Brain microvascular endothelial cell (primary cell): ENCODE measurements around the gene SMAD7.
A peak's percentile ranks its signal among the peaks of the same experiment; 100 is the strongest.
"Not testable (repeated sequence)": the region's sequence is repeated elsewhere in the genome, so short reads cannot be mapped to it uniquely, and the experiment has no call there.

Experiments
- DNase-seq: peaks from one replicate; pipeline ENCODE4 v3.0.0-alpha.2; 2020
- H3K27ac ChIP-seq: fragments of 250-450 bp; sonication (Bioruptor Pico); 2 replicates; pipeline ENCODE4 v1.5.1; 2020; ENCODE audit warnings: mild to moderate bottlenecking, moderate library complexity
- H3K27me3 ChIP-seq: fragments of 250-450 bp; sonication (Bioruptor Pico); replicated peaks from 2 replicates; pipeline ENCODE4 v1.5.1; 2020; ENCODE audit warnings: mild to moderate bottlenecking
- H3K36me3 ChIP-seq: fragments of 250-450 bp; sonication (Bioruptor Pico); replicated peaks from 2 replicates; pipeline ENCODE4 v1.5.1; 2020; ENCODE audit warnings: mild to moderate bottlenecking
- H3K4me3 ChIP-seq: 2 replicates; pipeline ENCODE4 v1.5.1; 2011; ENCODE audit warnings: low read depth, mild to moderate bottlenecking, control low read depth, low read length, moderate library complexity
- in situ Hi-C: cut with HindIII; loops from 2 replicates; pipeline ENCODE4 v1.10.0; 2017; ENCODE audit warnings: low sequenced_read_pairs, low pct_ligation_motif_present
- TF ChIP-seq, protein P1 (sequence below): IDR thresholded peaks from 2 replicates; pipeline ENCODE4 v1.5.1; 2011; ENCODE audit warnings: low read depth, mild to moderate bottlenecking, moderate library complexity, low read length, control low read depth, inconsistent platforms; ENCODE audit errors: missing control alignments

The SMAD7 gene

DNA sequence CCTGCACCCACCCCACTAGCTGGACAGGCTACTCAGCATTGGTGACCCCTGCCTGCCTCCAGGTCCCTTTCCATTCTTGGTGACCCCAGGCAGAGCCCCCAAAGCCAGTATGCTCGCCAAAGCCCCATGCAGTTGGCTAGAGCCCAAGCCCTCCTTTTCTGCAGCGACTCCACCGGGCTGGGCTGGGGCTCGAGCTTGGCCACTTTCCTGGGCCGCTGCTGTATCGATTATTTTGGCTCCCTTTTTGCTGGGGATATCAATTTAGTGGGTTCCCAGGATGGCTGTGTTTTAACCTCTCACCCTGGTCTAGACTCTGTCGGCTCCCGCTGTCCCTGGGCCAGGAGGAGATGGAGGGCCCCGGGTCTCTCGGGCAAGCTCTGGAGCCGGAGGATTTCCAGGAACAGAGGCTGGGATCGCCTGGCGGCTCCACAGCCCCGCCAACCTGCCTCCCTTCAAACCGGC lies 76.0 kb downstream of the SMAD7 start:
- TF ChIP-seq, protein P1, sequence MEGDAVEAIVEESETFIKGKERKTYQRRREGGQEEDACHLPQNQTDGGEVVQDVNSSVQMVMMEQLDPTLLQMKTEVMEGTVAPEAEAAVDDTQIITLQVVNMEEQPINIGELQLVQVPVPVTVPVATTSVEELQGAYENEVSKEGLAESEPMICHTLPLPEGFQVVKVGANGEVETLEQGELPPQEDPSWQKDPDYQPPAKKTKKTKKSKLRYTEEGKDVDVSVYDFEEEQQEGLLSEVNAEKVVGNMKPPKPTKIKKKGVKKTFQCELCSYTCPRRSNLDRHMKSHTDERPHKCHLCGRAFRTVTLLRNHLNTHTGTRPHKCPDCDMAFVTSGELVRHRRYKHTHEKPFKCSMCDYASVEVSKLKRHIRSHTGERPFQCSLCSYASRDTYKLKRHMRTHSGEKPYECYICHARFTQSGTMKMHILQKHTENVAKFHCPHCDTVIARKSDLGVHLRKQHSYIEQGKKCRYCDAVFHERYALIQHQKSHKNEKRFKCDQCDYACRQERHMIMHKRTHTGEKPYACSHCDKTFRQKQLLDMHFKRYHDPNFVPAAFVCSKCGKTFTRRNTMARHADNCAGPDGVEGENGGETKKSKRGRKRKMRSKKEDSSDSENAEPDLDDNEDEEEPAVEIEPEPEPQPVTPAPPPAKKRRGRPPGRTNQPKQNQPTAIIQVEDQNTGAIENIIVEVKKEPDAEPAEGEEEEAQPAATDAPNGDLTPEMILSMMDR = no peak
- DNase-seq = no peak
- Histone ChIP-seq H3K36me3 (no peaks in the 10 kb centered on the region), H3K27ac (no peak overlapping the region), H3K27me3 (no peaks in the 10 kb centered on the region), H3K4me3 (no peak overlapping the region)
- in situ Hi-C loops = no loop called here

DNA sequence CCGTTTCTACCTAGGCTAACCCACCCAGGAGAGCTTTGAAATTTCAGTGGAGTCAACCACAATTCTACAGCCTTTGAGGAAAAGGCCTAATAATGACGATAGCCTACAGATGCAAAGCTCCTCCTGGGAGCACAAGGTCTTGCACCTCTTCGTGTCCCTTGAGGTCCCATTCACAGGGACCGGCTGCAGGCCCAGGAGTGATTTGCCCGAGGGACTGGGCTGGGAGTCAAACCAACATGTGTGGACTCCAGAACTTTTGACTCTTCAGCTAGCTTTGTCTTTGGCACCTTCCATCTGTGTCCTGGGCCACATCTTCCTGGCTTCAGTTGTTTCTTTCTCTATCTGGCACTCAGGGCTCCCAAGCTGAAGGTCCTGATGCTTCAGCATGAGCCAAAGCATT lies 76.5 kb downstream of the SMAD7 start:
- H3K27ac ChIP-seq = no peak overlapping the region
- H3K36me3 ChIP-seq = no peaks in the 10 kb centered on the region
- in situ Hi-C loops = no loop called here
- no peak for DNase-seq
- no peaks in the 10 kb centered on the region for H3K27me3 ChIP-seq
- TF ChIP-seq, protein P1 = no peak
- H3K4me3 ChIP-seq = no peak overlapping the region

DNA sequence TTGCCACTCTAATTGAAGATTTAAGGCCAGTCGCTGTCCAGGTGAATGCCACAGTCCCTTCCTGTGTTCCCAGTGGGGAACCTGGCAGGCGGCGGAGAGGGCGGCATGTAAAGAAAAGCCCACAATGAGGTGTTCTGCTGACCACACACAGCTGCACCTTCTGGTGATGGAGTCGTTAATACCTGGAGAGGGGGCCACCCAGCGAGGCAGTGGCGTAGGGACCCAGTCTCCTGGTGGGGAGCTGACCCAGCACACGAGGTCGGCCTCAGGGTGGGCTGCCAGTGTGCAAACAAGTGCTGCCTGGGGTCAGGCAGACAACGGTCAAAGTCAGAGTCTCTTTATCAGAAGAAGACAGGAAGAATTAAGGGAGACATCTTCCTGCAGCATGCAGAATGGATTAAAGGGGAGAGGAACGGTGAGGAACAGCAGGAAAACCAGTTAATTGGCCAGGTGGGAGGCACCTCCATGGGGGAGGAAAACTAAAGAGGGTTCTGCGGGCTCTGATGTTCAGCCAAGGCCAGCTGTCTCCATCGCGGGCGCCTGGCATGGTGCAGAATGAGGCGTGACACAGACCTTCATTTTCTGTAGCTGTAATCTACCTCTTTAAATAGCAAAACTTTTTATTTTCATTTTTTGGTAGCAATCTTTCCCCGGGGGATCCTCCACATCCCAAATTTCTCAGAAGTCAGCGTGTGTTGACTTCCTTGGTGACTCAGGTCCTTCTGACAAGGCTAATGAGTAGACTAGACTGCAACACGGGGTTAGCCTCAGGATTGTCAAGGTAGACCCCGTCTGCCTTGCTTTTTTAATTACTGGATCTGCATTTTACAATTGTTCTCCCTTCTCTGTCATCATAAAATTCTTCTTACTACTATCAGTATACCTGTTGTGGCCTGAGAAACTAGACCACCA lies 78.3 kb downstream of the SMAD7 start:
- Histone ChIP-seq H3K4me3 (no peak overlapping the region), H3K36me3 (no peaks in the 10 kb centered on the region), H3K27me3 (no peaks in the 10 kb centered on the region), H3K27ac (peak overlapping the region; percentile 84)
- TF ChIP-seq, protein P1 = no peak
- no peak for DNase-seq
- in situ Hi-C loops = no loop called here

DNA sequence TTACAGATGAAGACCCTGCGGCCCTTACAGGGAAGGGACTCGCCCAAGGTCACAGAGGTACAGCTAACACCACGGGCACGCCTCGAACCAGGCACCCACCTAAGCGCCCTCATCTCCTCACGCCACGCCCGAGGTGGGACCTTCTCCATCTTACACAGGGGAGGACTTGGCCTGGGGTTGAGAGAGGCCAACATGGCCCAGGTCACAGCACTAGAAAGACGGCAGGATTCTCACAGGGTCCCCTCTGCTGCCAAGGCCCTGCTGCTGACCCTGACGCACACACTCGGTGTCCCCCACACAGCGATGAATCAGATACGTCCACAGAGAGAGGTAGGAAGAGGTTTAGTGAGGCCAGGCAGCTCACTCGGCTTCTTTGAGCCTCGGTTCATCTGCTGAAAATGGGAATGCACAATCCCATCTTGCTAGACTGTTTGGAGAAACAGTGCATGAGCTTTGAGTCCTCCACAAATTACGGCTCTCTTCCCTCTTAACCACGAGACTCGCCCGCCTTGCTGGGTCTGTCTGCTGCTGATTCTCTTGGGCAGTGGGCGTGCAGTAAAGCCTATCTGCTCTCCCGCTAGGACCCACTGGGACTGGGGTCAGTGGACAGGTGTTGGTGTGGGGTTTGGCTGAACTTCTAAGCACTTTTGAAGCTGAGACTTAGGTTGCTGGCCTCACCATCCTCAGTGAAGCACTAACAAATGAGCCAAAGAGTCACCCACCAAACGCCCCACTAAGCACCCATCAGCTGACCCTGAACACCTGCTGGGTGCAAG lies 79.2 kb downstream of the SMAD7 start:
- H3K36me3 ChIP-seq = no peaks in the 10 kb centered on the region
- no peak overlapping the region for H3K27ac ChIP-seq
- H3K27me3 ChIP-seq = no peaks in the 10 kb centered on the region
- TF ChIP-seq, protein P1 = no peak
- no peak for DNase-seq
- in situ Hi-C loops = no loop called here
- no peak overlapping the region for H3K4me3 ChIP-seq

DNA sequence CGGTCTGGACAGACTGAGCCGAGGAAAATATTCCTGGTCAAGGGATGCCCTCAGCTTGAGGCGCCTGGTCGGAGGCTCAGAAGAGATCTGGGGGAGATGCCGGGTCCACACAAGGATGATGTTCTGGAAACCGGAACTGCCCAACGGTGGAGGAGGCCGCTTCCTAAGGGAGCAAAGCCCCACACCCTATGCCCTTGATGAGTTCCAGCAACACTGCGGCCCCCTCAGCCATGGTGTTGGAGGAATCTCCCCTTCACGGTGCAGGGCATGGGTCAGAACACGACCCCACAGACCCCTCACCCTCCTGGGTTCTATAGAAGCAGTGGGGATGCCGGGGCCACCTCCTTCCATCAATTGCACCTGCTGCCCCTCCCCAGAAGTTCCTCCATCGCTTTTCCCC lies 79.8 kb downstream of the SMAD7 start:
- H3K27me3 ChIP-seq, in situ Hi-C loops, DNase-seq, H3K36me3 ChIP-seq, H3K4me3 ChIP-seq, H3K27ac ChIP-seq: not testable (repeated sequence)
